ENCODE results near the gene SYAP1. TPM values are rescaled to one million over a fixed set of nuclear protein-coding genes. Genes with fewer than 3 reads are reported as not detected.
"Not testable (repeated sequence)": the region's sequence is repeated elsewhere in the genome, so short reads cannot be mapped to it uniquely, and the experiment has no call there.

The SYAP1 gene
- total and polyA plus RNA-seq, 10 of the 15 experiments (the other 5 are each of a cell fraction or from before 2014, with no cell fraction given) = 5.9 to 29.9 (median 16.2) TPM

DNA sequence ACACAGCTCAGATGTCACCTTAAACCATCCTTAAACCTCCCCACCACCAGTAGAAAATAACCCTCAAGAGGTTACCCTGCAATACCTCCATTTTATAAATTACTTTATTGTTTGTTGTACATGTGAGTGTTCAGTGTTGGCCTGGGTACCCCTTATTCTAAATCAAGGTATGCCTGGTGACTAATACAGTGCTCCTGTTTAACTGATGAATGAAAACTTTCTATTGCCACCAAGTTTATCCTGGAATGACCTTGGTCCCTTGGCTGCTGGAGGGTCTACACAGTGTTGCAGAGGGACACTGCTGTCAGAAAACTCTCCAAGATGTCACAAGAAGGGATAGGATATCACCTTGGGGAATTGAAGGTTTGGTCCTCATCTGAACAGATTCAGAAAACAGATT, 59.6 kb downstream of the SYAP1 start (continued):
- TF ChIP-seq HSF1 (IDR thresholded peaks at IDR 0.05; ENCODE audit: low read depth, low read length) (no peak), ZNF687 (IDR thresholded peaks at IDR 0.05) (no peak), NR2C2 (IDR thresholded peaks at IDR 0.05; ENCODE audit: borderline replicate concordance, control insufficient read depth, insufficient read length, low read depth) (no peak), YY1 (IDR thresholded peaks at IDR 0.05; ENCODE audit: low read depth, low read length) (no peak), IRF4 (IDR thresholded peaks at IDR 0.05; ENCODE audit: low read depth, low read length) (no peak), ZSCAN29 (IDR thresholded peaks at IDR 0.05) (no peak), EZH2 (IDR thresholded peaks at IDR 0.05; ENCODE audit: borderline replicate concordance, control insufficient read depth, low read depth, low read length) (no peak), MYC (IDR thresholded peaks at IDR 0.05; ENCODE audit: insufficient read depth, insufficient read length, insufficient replicate concordance, low read length, severe bottlenecking) (no peak)
- TF ChIP-seq, protein P1, sequence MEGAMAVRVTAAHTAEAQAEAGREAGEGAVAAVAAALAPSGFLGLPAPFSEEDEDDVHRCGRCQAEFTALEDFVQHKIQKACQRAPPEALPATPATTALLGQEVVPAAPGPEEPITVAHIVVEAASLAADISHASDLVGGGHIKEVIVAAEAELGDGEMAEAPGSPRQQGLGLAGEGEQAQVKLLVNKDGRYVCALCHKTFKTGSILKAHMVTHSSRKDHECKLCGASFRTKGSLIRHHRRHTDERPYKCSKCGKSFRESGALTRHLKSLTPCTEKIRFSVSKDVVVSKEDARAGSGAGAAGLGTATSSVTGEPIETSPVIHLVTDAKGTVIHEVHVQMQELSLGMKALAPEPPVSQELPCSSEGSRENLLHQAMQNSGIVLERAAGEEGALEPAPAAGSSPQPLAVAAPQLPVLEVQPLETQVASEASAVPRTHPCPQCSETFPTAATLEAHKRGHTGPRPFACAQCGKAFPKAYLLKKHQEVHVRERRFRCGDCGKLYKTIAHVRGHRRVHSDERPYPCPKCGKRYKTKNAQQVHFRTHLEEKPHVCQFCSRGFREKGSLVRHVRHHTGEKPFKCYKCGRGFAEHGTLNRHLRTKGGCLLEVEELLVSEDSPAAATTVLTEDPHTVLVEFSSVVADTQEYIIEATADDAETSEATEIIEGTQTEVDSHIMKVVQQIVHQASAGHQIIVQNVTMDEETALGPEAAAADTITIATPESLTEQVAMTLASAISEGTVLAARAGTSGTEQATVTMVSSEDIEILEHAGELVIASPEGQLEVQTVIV (IDR thresholded peaks at IDR 0.05; ENCODE audit: borderline replicate concordance, partially characterized antibody) = no peak
- TF ChIP-seq, protein P2, sequence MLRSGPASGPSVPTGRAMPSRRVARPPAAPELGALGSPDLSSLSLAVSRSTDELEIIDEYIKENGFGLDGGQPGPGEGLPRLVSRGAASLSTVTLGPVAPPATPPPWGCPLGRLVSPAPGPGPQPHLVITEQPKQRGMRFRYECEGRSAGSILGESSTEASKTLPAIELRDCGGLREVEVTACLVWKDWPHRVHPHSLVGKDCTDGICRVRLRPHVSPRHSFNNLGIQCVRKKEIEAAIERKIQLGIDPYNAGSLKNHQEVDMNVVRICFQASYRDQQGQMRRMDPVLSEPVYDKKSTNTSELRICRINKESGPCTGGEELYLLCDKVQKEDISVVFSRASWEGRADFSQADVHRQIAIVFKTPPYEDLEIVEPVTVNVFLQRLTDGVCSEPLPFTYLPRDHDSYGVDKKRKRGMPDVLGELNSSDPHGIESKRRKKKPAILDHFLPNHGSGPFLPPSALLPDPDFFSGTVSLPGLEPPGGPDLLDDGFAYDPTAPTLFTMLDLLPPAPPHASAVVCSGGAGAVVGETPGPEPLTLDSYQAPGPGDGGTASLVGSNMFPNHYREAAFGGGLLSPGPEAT (IDR thresholded peaks at IDR 0.05; ENCODE audit: low read depth) = no peak

DNA sequence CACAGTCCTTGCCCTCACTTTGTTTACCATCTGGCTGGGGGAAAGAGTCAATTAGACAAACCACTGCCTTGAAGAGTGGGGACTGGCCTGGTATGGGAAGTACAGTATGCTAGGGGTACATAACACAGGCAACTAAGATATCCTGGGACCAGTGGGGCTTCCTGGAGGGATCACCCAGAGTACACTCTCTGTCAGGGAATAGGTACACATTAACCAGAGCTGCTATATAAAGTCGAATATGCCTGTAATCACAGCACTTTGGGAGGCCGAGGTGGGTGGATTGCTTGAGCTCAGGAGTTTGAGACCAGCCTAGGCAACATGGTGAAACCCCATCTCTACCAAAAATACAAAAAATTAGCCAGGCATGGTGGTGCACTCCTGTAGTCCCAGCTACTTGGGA, 60.4 kb downstream of the SYAP1 start:
- FAIRE-seq; H3K36me3 ChIP-seq (ENCODE audit: control insufficient read depth in 2 of 2, insufficient read depth in 2 of 2, low read length in 1 of 2); DNase-seq (ENCODE audit: low read depth, low spot score); H2AFZ ChIP-seq (ENCODE audit: control insufficient read depth, low read depth, low read length); in situ Hi-C loops (cut with MboI); H4K20me1 ChIP-seq (ENCODE audit: control insufficient read depth, insufficient read depth); H3K4me2 ChIP-seq (ENCODE audit: control insufficient read depth, insufficient read depth); POLR2A ChIA-PET; BruUV-seq (replicated peaks); H3K4me1 ChIP-seq (ENCODE audit: control insufficient read depth, insufficient read depth, low read length); ATAC-seq; intact Hi-C loops (cut with micrococcal nuclease; ENCODE audit: unreplicated experiment); H3K27ac ChIP-seq (ENCODE audit: control insufficient read depth, insufficient read depth); H3K27me3 ChIP-seq (replicated peaks in 1 of 2; ENCODE audit: control insufficient read depth in 2 of 2, insufficient read depth in 2 of 2, low read length in 1 of 2); H3K9ac ChIP-seq (ENCODE audit: control insufficient read depth, insufficient read depth, low read length); RAD21 ChIA-PET (ENCODE audit: unreplicated experiment); H3K9me3 ChIP-seq (replicated peaks; ENCODE audit: control insufficient read depth, insufficient read depth, low read length); H3K79me2 ChIP-seq (ENCODE audit: control insufficient read depth, insufficient read depth, low read length); CTCF ChIA-PET; SMC1A ChIA-PET (ENCODE audit: uncharacterized antibody, unreplicated experiment); H3K4me3 ChIP-seq: not testable (repeated sequence)
- 12% methylated on average over 2 of the region's 2 CpGs for WGBS (ENCODE audit: insufficient coverage, insufficient replicate concordance, low lambda C conversion rate, missing lambda C conversion rate)
